Gastroesophageal sphincter (tissue), 4 donors: ENCODE measurements around the gene ACRBP. TPM values are rescaled to one million over a fixed set of nuclear protein-coding genes. Genes with fewer than 3 reads are reported as not detected.

Experiments
- ATAC-seq: fragments of 150-250 bp; one replicate; pipeline ENCODE4 v1.9.1; 2016; ENCODE audit warnings: mild to moderate bottlenecking, moderate library complexity
- H3K27ac ChIP-seq, 4 donors: fragments of 200-600 bp; sonication (generic) in 3 of 4; 1 replicate in 3 of 4; 2 replicates in 1 of 4; pipeline ENCODE4 v1.5.1; 2016 to 2019
- H3K27me3 ChIP-seq: fragments of 200-600 bp; sonication (generic); one replicate; pipeline ENCODE4 v1.5.1; 2019
- H3K36me3 ChIP-seq, 2 donors: fragments of 200-600 bp; sonication (generic); one replicate each; pipeline ENCODE4 v1.5.1; 2019; ENCODE audit warnings: control low read depth in 1 of 2
- H3K4me1 ChIP-seq, 3 donors: fragments of 200-600 bp; sonication (generic); 1 replicate in 2 of 3; 2 replicates in 1 of 3; pipeline ENCODE4 v1.5.1; 2016 to 2019; ENCODE audit warnings: control low read depth in 2 of 3
- H3K4me3 ChIP-seq, 2 donors: fragments of 200-600 bp; sonication (generic); one replicate each; pipeline ENCODE4 v1.5.1; 2019; ENCODE audit warnings: mild to moderate bottlenecking in 1 of 2, moderate library complexity in 1 of 2
- H3K9me3 ChIP-seq, 3 donors: fragments of 200-600 bp; sonication (generic); one replicate each; pipeline ENCODE4 v1.5.1; 2017 to 2019; ENCODE audit warnings: control low read depth in 2 of 3
- CTCF ChIP-seq, 4 experiments: fragments of 200-600 bp in 2 of 4; fragments of 450-650 bp in 2 of 4; sonication (generic) in 1 of 4; IDR thresholded peaks; one replicate each; pipeline ENCODE4 v1.5.1; 2017 to 2019; ENCODE audit warnings: antibody characterized with exemption in 4 of 4, mild to moderate bottlenecking in 2 of 4, moderate library complexity in 2 of 4
- EP300 ChIP-seq: sonication (generic); formaldehyde crosslinking; IDR thresholded peaks from one replicate; pipeline ENCODE4 v1.6.1; 2017; ENCODE audit warnings: antibody characterized with exemption, mild to moderate bottlenecking
- POLR2A ChIP-seq, 2 donors: fragments of 450-650 bp; IDR thresholded peaks; one replicate each; pipeline ENCODE4 v1.6.1; 2017; ENCODE audit warnings: antibody characterized with exemption in 2 of 2, mild to moderate bottlenecking in 2 of 2, moderate library complexity in 1 of 2
- POLR2AphosphoS5 ChIP-seq: sonication (generic); formaldehyde crosslinking; IDR thresholded peaks from one replicate; pipeline ENCODE4 v1.6.1; 2017; ENCODE audit warnings: antibody characterized with exemption
- WGBS, 2 donors: methylation state at CpG; one replicate each; pipeline ENCODE4 v1.1.5; 2018; ENCODE audit warnings: low coverage in 1 of 2; 5-methylcytosine and 5-hydroxymethylcytosine counted together
- total RNA-seq, 4 donors: library from RNA; depleted of rRNA; stranded (reverse); fragments of >200 nt; gene quantifications; one replicate each; pipeline ENCODE4 v1.1.0, GENCODE V29; 2016

ACRBP gene
- total RNA-seq, 4 donors from 2014 or later = 0.81 to 3.2 (median 2.4) TPM; not detected in 1

- no peak for TF ChIP-seq CTCF (IDR thresholded peaks at IDR 0.05)
- no peak for TF ChIP-seq POLR2AphosphoS5
- TF ChIP-seq POLR2A (IDR thresholded peaks at IDR 0.05) = no peak
- no peak for TF ChIP-seq EP300
- no peak for ATAC-seq
- WGBS, 2 donors = 94 to 95% methylated on average over 2 of the region's 2 CpGs
Observed at GRCh38 chr12:6666211-6666610, 19.0 kb upstream of the ACRBP start.

GRCh38 chr12:6664902-6665301, 17.7 kb upstream of the ACRBP start:
- TF ChIP-seq CTCF (IDR thresholded peaks at IDR 0.05) (no peak), EP300 (no peak), POLR2AphosphoS5 (no peak), POLR2A (IDR thresholded peaks at IDR 0.05) (no peak)
- H3K27me3 ChIP-seq = no peaks in the 10 kb centered on the region
- WGBS, 2 donors = 88% methylated on average over 2 of the region's 2 CpGs
- ATAC-seq = no peak
- H3K4me1 ChIP-seq = peaks cover 0 to 26% (median 7%) of the 10 kb centered on the region in 3 donors
- H3K36me3 ChIP-seq = peaks cover 0 to 42% of the 10 kb centered on the region in 2 donors
- H3K27ac ChIP-seq = no peak overlapping the region
- no peaks in the 10 kb centered on the region for H3K9me3 ChIP-seq
- no peak overlapping the region for H3K4me3 ChIP-seq

More at GRCh38 chr12:6666211-6666610, 19.0 kb upstream of the ACRBP start:
- peaks cover 0 to 55% of the 10 kb centered on the region in 2 donors for H3K36me3 ChIP-seq
- H3K27ac ChIP-seq = no peak overlapping the region
- no peaks in the 10 kb centered on the region for H3K27me3 ChIP-seq
- peaks cover 0 to 14% (median 7%) of the 10 kb centered on the region in 3 donors for H3K4me1 ChIP-seq
- H3K9me3 ChIP-seq = no peaks in the 10 kb centered on the region
- H3K4me3 ChIP-seq = no peak overlapping the region

GRCh38 chr12:6662906-6663742, 15.9 kb upstream of the ACRBP start, which contains the start of gene ING4:
ING4 (minus strand) TSS chr12:6663119; CDS start chr12:6663101, 18 bp downstream.
- H3K4me1 ChIP-seq = peaks cover 0 to 39% (median 7%) of the 10 kb centered on the region in 3 donors
- WGBS, 2 donors = 1 to 3% methylated on average over 22 to 33 of the region's 37 CpGs

GRCh38 chr12:6662602-6662905, 15.3 kb upstream of the ACRBP start:
- Histone ChIP-seq H3K27ac (peak overlapping the region; percentile 55 to 86 (median 84)), H3K36me3 (peaks cover 0 to 41% of the 10 kb centered on the region in 2 donors), H3K9me3 (no peaks in the 10 kb centered on the region), H3K4me1 (peaks cover 0 to 41% (median 7%) of the 10 kb centered on the region in 3 donors), H3K4me3 (peak overlapping the region; percentile 64 to 96), H3K27me3 (no peaks in the 10 kb centered on the region)
- no peak for ATAC-seq
- TF ChIP-seq EP300 = no peak
- TF ChIP-seq POLR2A (IDR thresholded peaks at IDR 0.05) = peak in 1 of 2 donors; percentile 6
- 0 to 2% methylated on average over 8 to 9 of the region's 10 CpGs for WGBS, 2 donors

More at GRCh38 chr12:6662906-6663742, 15.9 kb upstream of the ACRBP start, which contains the start of gene ING4:
- ATAC-seq = peak; percentile 100
- Histone ChIP-seq H3K4me3 (peak within 1 kb of the TSS; percentile 64 to 96), H3K27ac (peak within 1 kb of the TSS; percentile 70 to 88 (median 84)), H3K27me3 (no peaks in the 10 kb centered on the region), H3K36me3 (peaks cover 0 to 41% of the 10 kb centered on the region in 2 donors), H3K9me3 (no peaks in the 10 kb centered on the region)
- TF ChIP-seq EP300 = no peak
- TF ChIP-seq POLR2A (IDR thresholded peaks at IDR 0.05) = peak; percentile 2 to 41
- peak; percentile 74 for TF ChIP-seq POLR2AphosphoS5

GRCh38 chr12:6653987-6654386, 6.8 kb upstream of the ACRBP start:
- H3K4me1 ChIP-seq = peaks cover 0 to 10% (median 0%) of the 10 kb centered on the region in 3 donors
- no peak overlapping the region for H3K4me3 ChIP-seq
- 89 to 96% methylated on average over 4 to 5 of the region's 5 CpGs for WGBS, 2 donors
- ATAC-seq = no peak
- TF ChIP-seq POLR2AphosphoS5 = no peak
- no peak for TF ChIP-seq POLR2A (IDR thresholded peaks at IDR 0.05)
- TF ChIP-seq CTCF (IDR thresholded peaks at IDR 0.05) = no peak
- no peaks in the 10 kb centered on the region for H3K27me3 ChIP-seq
- H3K27ac ChIP-seq = no peak overlapping the region
- H3K9me3 ChIP-seq = no peaks in the 10 kb centered on the region
- H3K36me3 ChIP-seq = peaks cover 0 to 100% of the 10 kb centered on the region in 2 donors
